Activated CD8-positive, alpha-beta memory T cell treated with anti-CD3 and anti-CD28 coated beads for 4 hours (primary cell): Measurements from ENCODE around the gene HAL.
A peak's percentile ranks its signal among the peaks of the same experiment; 100 is the strongest.

Experiments
- DNase-seq, 2 donors: peaks; one replicate each; pipeline ENCODE4 v3.0.0-alpha.2; 2020; ENCODE audit warnings: low read depth in 2 of 2

The HAL gene

DNA sequence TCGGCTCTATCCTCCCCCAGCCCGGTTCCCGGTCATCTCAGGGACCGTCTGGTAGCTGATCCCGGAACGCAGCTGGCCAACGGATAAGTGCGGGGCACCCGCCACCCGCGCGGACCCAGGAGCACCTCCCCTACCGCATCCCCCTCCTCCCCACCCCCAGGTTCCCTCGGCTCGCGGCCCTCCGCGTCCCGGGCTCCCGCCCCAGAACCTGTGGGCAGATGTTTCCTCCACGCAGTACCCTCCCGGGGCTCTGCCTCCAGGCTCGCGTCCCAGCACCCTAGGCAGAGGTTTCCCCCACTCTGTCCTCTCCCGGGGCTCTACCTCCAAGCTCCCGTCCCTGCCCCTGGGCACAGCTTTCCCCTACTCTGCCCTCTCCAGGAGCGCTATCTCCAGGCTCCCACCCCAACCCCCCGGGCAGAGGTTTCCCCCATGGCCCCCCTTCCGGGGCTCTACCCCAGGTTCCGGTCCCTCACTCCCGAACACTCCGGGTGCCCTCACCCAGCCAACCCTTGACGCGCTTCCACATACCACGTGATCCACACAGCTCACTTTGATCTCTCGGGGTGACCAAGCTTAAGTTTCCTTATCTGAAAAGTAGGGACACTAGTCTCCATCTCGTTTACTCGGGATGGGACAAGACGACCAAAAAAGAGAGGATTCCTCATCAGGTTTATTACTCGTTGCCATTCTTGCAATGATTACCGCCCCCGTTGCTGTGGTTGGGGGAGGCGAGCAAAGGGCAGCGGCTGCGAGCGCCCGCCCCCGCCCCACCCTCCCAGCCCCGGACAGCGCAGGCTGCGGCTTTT lies 53.4 kb downstream of the HAL start, which contains the start of gene CCDC38:
TSS of gene CCDC38 (minus strand) at position 91 of the 806 bp plus-strand sequence. CDS start 6,105 bp downstream, outside the sequence.
- peak; percentile 60 to 71 for DNase-seq

- DNase-seq, result no peak
These were observed 54.0 kb downstream of the HAL start for GRCh38 chr12:95942101-95942523.

- no peak for DNase-seq
These were observed 55.6 kb downstream of the HAL start for GRCh38 chr12:95940514-95940913.
